Muscle of arm (tissue), 12 donors: Measurements from ENCODE around the gene BLOC1S5. TPM values are rescaled to one million over a fixed set of nuclear protein-coding genes. Genes with fewer than 3 reads are reported as not detected.
"Not testable (repeated sequence)": the region's sequence is repeated elsewhere in the genome, so short reads cannot be mapped to it uniquely, and the experiment has no call there.

Experiments used
- DNase-seq: peaks from one replicate; pipeline ENCODE4 v3.0.0-alpha.2; 2013
- polyA plus RNA-seq, 12 donors: library from polyadenylated mRNA; unstranded; fragments of 120-200 nt; gene quantifications; one replicate each; pipeline ENCODE4 v1.2.1, GENCODE V29; 2013; ENCODE audit not compliant: insufficient read length in 12 of 12

Gene BLOC1S5
- polyA plus RNA-seq, 12 donors, result 12.6 to 16.5 (median 14.6) TPM; not detected in 1

DNA sequence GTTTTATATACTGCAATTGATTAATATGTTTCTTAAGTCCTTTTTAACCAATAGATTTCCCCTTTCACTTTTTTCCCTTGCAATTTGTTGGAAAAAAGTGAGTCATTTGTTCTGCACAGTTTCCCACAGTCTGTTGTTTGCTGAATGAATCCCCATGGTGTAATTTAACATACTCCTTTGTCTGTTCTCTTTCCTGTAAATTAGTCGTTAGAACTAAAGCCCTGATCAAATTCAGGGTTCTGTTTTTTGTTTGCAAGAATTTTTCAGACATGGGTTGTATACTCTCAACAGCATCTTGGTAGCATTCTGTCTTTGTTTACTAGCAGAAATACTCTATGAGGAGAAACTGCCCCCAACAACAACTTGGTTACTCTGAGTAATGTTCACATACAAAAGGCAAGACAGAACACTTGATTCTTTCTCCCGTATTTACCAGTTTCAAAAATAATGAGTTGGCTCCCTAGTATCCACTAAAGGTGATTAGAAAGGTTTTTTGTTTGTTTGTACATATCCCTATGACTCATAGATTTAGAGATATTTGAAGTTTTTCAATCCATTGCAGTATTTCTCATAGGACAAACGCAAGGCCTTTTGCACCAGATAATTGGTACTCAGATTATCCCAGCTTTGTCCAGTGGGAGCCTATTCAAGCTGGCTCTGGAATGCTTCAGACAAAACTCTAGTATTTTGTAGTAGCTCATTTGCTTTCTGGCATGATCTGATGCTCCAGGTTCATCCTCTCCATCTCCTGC, 16.5 kb downstream of the BLOC1S5 start:
- DNase-seq, result no peak

DNA sequence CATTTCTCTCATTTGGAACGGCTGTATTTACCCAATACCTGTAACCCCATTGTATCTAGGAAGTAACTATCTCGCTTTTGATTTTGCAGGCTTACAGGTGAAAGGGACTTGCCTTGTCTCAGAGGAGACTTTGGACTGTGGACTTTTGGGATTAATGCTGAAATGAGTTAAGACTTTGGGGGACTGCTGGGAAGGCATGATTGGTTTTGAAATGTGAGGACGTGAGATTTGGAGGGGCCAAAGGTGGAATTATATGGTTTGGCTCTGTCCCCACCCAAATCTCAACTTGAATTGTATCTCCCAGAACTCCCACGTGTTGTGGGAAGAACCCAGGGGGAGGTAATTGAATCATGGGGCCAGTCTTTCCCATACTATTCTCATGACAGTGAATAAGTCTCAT, 18.4 kb downstream of the BLOC1S5 start:
- not testable (repeated sequence) for DNase-seq

DNA sequence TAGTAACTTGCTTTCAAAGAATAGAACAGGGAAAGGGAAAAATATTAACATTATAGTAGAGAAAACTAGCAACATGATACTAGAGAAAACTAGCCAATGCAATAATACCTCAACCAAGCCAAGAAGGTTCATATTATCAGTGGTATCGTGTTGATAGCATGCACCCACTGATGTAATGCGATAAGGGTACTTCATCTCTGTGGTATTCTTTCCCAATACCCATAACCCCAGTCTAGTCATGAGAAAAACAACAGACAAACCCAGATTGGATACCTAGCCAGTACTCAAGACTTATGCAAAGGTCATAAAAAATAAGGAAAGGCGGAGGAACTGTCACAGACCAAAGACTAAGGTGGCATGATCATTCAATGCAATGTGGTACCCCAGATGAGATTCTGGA, 21.0 kb downstream of the BLOC1S5 start:
- DNase-seq, result no peak

DNA sequence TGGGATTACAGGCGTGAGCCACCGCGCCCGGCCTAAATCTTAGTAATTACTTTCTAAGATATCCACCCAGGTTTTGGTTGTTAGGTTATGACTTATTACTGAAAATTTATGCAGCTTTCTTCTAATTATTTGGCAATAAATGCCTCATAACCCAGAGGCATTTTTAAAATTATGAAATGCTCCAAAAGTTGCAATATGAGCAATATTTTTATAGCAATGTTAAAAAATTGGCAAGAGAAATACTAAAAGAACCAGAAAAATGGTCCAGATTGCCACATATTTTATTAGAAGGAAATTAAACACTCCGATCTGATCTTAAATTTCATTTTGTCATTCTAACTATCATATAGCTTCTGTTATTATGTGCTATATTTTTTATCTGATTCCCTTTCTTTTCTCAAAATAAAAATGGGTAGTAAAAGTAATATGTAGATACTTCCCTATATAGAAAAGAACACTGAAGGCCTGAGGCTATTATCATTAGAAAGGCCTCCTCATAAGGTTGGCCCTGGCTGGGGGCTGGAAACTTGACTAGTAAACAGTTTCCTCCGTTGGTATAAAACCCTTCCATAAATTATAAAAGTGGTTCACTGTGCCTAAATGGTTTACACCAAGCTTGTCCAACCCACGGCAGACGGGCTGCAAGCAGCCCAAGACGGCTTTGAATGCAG, 22.1 kb downstream of the BLOC1S5 start:
- DNase-seq, result no peak

DNA sequence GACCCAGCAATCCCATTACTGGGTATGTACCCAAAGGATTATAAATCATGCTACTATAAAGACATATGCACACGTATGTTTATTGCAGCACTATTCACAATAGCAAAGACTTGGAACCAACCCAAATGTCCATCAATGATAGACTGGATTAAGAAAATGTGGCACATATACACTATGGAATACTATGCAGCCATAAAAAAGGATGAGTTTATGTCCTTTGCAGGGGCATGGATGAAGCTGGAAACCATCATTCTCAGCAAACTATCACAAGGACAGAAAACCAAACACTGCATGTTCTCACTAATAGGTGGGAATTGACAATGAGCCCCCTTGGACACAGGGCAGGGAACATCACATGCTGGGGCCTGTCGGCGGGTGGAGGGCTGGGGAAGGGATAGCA, 30.1 kb downstream of the BLOC1S5 start:
- not testable (repeated sequence) for DNase-seq

DNA sequence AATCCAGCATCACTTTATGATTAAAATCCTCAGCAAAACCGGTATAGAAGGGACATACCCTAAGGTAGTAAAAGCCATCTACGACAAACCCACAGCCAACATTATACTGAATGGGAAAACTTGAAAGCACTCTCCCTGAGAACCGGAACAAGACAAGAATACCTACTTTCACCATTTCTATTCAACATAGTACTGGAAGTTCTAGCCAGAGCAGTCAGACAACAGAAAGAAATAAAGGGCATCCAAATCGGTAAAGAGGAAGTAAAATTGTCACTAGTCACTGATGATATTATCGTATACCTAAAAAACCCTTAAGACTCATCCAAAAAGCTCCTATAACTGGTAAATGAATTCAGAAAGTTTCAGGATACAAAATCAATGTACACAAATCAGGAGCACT, 33.3 kb downstream of the BLOC1S5 start:
- no peak for DNase-seq

DNA sequence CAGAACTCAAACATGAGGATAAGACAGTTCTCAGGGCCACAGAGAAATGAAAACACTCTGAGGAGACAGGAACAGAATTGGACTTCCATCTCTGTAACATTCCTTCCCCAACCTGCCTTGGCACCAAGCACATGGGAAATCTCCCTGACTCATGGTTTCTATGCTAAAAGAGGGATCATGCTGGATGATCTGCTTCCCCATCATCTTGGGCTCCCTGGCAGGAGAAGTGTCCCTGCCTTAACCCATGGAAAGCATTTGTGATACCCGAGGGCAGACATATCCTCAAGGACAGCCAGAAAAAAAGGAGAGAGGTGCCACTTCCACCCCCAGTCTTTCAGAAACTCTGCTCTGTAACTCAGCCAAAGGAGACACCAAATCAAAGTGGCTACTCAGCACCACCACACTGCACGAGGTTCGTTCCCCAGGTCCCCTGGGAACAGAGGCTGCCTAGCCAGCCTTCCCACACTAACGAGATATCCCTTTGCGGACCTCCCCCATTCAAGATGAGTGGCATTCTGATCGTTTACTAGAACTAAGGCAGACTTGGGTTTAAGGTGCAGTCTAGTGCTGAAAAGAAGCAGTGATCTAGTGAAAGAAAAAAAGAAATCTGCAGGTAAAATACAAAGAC, 34.8 kb downstream of the BLOC1S5 start:
- DNase-seq, result no peak

DNA sequence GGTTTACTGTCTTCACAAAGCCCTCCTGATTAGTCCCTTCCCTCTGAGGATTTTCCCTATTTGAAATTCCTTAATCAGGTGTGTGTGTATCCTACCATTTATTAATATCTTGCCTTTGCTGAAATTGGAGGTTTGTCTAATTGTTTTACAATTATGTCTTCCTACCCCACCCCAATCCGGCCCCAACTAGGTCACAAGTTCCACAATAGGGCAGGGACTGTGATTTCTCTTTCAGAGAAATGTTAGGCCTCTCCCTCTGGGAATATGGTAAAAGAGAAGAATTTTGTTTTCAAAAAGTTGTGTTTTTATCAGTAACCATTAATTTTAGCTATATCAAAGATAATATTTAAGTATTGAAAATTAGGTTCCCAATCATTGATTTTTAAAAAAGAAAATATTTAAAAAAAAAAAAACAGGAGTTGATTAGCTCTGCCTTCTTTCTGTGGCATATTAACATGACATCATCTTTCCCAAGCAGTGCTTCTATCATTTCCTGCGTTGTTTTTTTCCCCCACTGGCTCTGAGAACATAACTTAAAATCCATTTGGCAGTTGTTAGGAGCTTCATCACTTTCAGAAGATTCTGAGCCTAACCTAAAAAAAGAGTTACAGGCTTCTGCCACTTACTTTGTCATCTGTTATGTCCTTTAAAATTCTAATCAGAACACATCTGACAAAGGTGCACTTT, 36.1 kb downstream of the BLOC1S5 start:
- peak; percentile 26 for DNase-seq

DNA sequence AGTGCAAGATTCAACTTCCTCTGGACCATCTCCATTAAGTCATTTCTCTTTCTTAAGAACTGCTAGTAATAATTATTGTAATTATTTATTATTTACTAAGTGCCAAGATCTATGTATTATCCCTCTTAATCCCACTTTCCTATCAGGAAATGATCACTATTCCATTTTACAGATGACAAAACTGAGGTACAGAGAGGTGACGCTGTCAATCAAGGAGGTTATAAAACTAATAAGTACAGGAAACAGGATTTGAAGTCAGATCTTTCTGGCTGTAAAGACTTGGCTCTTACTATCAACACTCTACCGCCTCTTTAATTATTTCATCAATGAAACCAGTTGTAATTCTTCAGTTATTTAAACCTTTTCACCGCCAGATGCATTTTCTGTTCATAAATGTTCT, 37.4 kb downstream of the BLOC1S5 start:
- DNase-seq, result no peak

DNA sequence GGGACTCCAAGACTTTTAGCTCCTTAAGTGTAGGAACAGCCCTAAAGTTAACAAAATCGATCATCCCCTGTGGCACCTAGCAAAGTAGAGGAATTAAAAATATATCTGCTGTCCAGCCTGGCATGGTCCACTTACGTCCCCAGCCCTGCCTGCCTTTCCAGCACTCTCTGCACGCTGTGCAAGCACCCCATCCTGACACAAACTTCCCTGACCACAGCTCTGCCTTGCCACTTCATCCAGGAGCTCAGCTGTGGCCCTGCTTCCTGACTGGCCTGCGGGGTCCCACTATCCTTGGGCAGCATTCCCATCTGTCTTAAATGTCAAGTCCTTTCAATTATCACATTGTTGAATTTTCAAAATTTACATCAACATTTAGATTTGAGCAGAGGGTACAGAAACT, 39.0 kb downstream of the BLOC1S5 start:
- DNase-seq, result no peak

DNA sequence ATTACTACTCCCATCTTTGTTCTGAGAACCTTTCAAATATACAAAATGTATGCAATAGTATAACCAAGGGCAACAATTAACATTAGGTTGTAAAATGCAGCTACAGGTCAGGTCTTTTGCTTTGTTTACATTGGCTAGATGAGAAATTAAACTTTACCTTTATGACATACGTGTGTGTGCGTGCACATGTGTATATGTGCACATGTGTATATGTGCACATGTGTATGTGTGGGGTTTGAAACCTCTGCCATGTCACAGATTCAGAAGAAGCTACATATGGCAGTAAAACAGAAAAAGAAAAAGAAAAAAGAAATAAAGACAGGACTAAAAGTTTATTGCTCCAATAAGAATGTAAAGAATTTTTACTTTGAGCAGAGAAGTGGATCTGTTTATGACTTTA, 40.6 kb downstream of the BLOC1S5 start:
- DNase-seq, result no peak

DNA sequence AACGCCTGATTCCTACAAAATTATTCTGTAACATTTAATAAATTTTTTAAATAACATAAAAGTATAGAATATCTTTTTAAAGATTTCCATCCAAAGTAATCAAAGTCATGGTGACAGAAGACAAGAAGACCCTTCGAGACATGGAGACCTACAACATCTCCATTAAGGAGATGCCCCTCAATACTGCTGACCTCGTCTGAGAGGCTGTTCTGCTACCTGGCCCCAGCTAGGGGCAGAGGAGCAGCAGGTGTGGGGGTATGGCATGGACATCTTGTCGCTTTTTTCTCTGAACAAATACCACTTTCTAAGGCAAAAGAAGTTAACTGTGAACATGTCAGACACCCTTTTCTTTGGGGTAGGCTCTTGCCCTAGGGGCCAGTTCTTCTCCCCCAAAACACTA, 44.1 kb downstream of the BLOC1S5 start:
- DNase-seq, result no peak

DNA sequence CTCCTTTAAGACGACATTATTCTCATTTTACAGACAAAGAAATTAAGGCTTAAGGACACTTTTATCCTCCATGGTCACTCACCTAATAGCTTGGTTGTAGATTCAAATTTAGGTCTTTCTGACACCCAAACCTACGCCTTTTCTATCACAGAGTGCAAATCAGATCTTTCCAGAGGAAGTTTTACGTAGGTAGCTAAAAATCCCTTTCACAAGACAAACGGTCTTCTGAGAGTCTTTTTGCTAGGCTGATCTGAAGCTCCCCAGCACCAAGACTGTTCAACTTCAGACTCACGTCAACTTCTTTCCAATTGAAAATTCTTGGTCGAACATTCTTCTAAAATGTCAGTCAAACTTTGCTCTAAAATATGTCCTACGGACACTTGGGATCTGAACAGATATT, 46.5 kb downstream of the BLOC1S5 start:
- no peak for DNase-seq

DNA sequence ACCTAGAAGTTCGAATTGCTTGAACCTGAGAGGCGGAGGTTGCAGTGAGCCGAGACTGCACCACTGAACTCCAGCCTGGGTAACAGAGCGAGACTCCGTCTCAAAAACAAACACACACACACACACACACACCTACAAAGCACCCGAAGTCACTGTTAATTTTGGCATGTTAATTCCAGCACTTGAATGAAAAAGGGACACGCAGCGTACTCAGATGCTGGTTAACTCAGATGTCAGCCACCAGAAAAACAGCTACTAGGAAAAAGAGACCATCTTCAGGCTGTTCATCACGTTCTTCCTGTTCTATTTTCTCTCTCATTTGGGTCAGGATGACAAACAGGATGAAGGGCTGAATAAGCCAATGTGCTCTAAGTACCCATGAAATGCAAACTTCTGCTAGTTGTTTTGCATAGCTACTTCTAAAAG, 46.9 kb downstream of the BLOC1S5 start:
- DNase-seq, result no peak

DNA sequence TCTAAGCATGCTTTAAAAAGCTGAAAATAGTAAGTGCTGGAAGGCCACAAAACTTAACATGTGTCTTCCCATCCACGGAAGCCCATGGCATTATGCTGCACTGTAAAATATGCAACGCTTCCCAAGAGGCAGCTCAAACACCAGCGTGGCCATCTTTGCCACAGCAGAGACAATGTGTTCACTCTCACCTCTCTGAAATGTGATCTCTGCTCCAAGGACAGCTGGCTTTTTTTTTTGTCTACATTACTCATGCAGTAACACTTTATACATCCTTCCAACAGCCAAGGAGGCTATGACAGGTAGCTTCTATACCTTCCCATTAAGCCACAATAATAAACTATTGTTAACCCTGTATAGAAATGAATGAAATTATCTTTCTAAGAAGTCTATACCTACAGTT, 49.2 kb downstream of the BLOC1S5 start:
- DNase-seq, result no peak

DNA sequence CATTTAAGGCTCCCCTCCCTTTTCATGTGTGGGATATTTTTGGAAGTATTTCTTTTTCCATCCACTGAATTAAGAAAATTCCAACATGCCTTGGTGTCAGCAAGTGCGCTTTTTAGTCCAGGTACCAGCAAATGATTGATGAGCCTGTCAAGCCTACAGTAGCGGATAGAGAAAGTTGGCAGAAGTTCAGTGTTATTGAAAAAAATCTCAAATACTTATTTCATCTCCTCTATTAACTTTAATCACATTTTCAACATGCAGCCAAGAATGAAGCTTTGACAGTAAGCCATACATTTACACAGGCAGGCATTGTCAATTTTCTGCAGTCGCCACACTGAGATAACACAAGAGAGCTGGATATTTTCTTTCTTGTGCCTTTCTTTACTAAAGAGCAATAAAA, 50.4 kb downstream of the BLOC1S5 start:
- DNase-seq, result no peak

DNA sequence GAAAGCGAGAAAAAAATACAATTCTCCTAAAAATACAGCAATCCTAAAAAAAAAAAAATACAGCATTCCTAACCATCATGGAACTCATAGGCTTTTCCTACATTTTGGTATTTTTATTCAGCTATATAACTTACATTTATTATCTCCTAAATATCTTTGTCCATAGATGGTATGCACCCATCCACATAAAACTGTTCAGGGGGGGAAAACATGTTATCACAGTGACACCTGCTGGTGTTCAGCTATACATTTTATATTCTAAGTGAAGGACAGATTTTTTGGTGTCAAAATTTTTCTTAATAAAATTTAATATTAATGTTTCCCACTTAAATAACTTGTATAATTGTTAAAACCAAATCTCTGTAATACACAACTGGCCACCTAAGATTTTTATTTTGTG, 58.0 kb downstream of the BLOC1S5 start:
- DNase-seq, result peak; percentile 32

DNA sequence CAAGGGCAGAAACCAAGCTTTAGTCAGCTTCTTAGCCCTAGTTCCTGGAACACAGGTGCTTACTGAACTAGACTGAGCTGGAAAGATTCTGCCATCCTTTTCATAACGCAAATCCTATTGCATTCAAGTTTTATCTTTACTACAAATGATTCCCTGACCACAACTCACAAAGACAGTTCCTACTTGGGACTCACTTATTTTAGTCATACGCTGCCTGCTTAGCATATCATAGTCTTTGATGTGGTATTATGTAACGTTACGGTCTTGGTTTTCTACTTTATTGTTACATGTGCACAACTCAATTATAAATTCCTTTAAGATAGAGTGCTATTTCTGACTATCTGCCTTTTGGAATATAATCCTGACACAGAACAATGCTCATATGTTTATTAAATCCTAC, 59.1 kb downstream of the BLOC1S5 start:
- no peak for DNase-seq

DNA sequence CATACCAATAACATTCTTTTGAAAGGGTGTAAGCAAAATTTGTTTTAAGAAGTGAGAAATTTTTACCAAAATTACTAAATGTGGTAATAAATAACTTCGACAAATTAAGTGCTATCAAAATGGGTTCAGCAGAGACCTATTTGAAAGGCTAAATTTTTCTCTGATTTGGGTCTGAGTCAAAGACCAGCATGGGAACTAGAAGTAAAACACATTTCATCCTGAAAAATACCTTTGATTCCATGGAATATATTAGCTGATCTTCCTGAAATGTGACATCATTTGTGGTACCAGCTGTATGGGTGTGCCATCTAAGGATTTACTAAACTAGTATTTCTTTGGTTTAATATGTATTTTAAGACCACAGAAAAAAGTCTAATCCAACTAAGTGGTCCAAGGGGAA, 63.6 kb downstream of the BLOC1S5 start:
- DNase-seq, result no peak

DNA sequence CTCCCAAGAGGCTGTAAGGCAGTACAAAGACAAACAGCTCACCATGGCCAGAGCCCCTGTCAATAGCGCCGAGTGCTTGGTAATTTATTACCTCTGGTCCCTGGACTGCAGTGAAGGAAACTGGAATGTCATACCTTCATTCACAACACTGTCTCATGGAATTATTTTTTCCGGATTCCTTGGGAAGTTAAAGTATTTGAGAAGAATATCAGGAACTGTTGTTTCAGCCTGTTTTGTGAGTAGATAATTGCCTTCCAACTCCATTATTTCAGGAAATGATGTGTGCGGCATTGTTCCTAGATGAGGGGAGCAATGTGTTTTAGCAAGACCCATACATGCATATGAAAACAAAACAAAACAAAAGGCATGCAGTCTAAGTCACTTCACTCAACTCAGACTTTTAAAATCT, 64.0 kb downstream of the BLOC1S5 start:
- no peak for DNase-seq

DNA sequence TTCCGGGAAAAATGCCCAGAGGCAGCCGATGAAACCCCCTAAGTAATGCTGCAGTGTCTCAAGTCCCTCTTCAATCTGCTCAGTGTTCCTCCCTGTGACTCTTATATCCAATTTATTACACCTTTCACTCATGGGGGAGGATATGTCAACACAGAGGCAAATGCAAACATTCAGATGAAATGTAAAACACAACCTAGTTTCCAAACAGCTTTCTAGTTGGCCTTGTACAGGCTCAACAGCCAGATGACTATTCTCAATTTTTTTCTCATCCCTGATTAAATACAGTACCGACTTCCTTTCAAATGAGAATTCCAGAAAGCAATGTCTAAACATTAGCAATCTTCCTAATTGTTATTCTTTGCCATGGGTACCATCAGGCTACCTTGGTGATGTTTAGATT, 65.0 kb downstream of the BLOC1S5 start:
- no peak for DNase-seq

DNA sequence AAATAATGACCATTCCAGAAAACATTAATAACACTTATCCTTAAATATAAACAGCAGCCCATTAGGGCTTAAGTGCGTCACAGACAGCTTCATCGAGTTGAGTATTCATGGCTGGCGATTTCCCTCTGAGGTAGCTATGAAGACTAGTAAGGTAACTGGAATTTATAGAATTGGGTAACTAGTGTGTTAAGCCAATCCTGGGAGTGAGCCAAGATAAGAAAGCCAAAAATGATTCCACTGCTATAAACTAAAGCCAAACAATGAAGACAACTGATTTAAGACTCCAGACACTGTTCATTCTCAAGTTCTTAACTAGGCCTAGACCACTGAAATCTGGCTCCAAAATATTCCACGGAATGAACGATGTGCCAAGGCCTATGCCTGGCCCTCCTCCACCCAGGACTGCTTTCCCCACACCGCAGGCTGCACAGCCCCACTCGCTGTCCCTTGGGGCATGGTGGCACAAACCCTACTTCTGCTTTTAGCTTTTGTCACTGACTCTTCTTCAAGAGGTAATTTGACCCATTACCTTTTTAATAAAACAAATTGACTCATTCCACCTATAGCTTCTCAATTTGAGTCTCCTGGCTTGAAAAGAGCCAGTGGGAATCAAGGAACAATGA, 66.0 kb downstream of the BLOC1S5 start:
- no peak for DNase-seq
